NCI-H2171 treated with DMSO at 0.1 percent for 48 hours (cell line): ENCODE results near the gene YY1AP1.
A peak's percentile ranks its signal among the peaks of the same experiment; 100 is the strongest.
"Not testable (repeated sequence)": the region's sequence is repeated elsewhere in the genome, so short reads cannot be mapped to it uniquely, and the experiment has no call there.

Experiments
- DNase-seq: peaks from one replicate; lab custom pipeline; 2025; lab: John Stamatoyannopoulos, UW

YY1AP1 gene, protein sequence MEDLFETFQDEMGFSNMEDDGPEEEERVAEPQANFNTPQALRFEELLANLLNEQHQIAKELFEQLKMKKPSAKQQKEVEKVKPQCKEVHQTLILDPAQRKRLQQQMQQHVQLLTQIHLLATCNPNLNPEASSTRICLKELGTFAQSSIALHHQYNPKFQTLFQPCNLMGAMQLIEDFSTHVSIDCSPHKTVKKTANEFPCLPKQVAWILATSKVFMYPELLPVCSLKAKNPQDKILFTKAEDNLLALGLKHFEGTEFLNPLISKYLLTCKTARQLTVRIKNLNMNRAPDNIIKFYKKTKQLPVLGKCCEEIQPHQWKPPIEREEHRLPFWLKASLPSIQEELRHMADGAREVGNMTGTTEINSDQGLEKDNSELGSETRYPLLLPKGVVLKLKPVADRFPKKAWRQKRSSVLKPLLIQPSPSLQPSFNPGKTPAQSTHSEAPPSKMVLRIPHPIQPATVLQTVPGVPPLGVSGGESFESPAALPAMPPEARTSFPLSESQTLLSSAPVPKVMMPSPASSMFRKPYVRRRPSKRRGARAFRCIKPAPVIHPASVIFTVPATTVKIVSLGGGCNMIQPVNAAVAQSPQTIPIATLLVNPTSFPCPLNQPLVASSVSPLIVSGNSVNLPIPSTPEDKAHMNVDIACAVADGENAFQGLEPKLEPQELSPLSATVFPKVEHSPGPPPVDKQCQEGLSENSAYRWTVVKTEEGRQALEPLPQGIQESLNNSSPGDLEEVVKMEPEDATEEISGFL

GRCh38 chr1:155688324-155689080, at the start of gene YY1AP1:
TSS of gene YY1AP1 (minus strand) at chr1:155688774. CDS start at chr1:155680436, 8,338 bp downstream.
- DNase-seq = peak; percentile 85

GRCh38 chr1:155729031-155729898, 40.7 kb upstream of the YY1AP1 start:
- DNase-seq = peak; percentile 7

DNA sequence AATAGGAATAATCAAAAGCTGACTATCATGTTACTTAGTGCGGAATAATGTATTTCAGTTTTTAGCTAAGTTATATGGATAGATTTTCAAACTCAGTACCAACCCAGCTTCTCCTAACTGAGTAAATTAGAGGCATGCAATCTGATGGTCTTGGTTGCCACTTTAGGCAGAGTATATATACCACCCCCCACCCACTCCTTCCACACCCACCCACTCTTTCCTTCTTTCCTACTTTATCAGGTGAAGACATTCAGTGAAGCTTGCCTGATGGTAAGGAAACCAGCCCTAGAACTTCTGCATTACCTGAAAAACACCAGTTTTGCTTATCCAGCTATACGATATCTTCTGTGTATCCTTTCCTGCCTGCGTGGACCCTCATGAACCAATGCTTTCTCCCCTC, 36.6 kb upstream of the YY1AP1 start:
- DNase-seq = no peak

GRCh38 chr1:155719703-155720102, 31.1 kb upstream of the YY1AP1 start:
- no peak for DNase-seq

GRCh38 chr1:155718524-155719115, 30.0 kb upstream of the YY1AP1 start:
- not testable (repeated sequence) for DNase-seq

DNA sequence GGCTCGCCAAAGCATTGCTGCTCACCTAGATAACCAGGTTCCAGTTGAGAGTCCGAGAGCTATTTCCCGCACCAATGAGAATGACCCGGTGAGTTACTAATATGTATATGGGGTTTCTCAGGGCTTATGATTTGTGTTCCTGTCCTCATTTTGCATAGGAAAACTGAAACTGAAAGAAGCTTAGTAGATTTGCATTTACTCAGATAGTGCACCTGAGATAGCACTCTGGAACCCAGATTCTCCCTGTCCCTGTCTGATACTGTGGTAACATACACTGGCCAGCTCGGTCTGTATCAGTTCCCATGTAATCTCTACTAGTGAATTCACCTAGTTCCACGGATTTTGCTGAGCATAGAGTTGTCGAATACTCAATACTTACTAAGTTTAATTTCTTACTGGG, 28.5 kb upstream of the YY1AP1 start:
- no peak for DNase-seq

DNA sequence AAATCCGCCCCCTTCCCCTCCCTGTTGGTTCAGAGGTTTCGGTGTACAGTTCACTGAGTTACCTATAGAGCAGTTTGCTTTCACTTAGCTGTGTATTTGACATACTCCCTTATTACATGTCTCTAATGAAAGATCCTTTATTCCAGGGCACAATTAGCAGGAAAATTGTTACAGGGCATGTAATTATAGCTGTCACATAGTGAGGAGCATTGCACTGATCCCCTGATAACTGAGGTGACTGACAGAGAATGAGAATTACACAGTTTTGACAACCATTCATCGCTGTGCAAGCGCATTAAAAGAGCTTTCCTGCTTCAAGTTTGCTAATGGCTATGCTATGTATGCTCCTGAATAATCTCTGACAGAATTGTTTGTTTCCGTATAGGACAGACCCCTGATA, 27.2 kb upstream of the YY1AP1 start:
- no peak for DNase-seq

DNA sequence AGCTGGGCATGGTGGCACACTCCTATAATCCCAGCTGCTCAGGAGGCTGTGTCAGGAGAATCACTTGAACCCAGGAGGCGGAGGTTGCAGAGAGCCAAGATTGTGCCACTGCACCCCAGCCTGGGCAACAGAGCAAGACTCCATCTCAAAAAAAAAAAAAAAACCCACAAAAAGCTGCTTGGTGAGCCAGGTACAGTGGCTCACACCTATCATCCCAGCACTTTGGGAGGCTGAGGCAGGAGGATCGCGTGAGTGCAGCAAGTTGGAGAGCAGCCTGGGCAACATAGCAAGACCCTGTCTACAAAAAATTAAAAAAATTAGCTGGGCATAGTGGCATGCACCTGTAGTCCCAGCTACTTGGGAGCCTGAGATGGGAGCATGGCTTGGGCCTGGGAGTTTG, 26.5 kb upstream of the YY1AP1 start:
- DNase-seq = not testable (repeated sequence)

- DNase-seq = no peak
Observed at GRCh38 chr1:155713075-155713474, 24.5 kb upstream of the YY1AP1 start.

GRCh38 chr1:155712636-155713035, 24.1 kb upstream of the YY1AP1 start:
- DNase-seq = not testable (repeated sequence)

- DNase-seq = not testable (repeated sequence)
Observed at GRCh38 chr1:155711457-155711856, 22.9 kb upstream of the YY1AP1 start.

- no peak for DNase-seq
Observed at GRCh38 chr1:155709391-155709790, 20.8 kb upstream of the YY1AP1 start.

DNA sequence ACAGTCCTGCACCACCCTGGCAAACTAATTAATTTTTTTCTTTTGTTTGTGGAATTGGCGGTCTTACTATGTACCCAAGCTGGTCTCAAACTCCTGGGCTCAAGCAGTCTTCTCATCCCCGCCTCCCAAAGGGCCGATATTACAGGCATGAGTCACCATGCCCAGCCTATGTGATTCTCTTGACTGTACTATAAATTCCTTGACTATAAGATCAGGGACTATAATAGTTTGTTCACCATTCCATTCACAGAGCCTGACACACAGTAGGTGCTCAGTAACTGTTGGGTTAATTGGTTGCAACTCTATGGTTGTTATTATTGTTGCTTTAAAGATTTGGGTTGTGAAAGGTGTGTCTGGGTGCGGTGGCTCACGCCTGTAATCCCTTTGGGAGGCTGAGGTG, 17.6 kb upstream of the YY1AP1 start:
- DNase-seq = no peak

DNA sequence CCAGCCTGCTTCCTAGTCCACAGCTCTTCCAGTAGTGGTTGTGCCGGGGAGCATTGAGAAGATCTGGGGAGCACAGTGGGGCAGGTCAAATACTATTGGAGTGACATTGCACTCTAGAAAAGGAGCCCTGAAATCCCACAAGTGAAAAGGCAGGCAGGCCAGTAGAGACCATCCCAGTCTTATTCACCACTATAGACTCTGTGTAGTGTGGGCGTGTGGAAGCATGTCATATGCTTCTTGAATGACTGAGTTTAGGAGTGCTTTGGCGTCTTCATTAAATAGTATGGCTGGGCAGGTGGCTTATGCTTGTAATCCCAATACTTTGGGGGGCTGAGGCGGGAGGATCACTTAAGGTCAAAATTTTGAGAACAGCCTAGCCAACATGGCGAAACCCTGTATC, 15.8 kb upstream of the YY1AP1 start:
- peak; percentile 5 for DNase-seq

GRCh38 chr1:155703216-155703615, 14.6 kb upstream of the YY1AP1 start:
- no peak for DNase-seq

- DNase-seq = not testable (repeated sequence)
Observed at GRCh38 chr1:155701675-155702074, 13.1 kb upstream of the YY1AP1 start.

DNA sequence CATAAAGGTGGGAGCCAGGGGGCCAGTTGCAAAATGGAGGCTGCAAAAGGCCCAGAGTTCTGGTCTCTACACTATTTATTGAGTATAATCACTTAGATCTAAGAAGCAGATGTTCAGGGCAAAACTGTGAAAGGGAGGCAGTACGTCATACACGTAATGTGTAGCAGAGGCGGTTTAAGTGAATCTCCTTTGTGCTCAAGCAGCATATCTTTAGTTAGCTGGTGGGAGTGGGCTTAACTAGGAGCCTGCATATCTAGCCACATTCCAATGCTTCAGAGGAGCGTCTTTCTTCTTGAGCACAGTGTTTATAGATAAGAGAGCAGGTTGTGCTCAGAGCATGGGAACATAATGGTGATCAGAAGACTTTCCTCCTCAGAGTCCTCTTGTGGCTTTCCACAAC, 10.5 kb upstream of the YY1AP1 start:
- not testable (repeated sequence) for DNase-seq

DNA sequence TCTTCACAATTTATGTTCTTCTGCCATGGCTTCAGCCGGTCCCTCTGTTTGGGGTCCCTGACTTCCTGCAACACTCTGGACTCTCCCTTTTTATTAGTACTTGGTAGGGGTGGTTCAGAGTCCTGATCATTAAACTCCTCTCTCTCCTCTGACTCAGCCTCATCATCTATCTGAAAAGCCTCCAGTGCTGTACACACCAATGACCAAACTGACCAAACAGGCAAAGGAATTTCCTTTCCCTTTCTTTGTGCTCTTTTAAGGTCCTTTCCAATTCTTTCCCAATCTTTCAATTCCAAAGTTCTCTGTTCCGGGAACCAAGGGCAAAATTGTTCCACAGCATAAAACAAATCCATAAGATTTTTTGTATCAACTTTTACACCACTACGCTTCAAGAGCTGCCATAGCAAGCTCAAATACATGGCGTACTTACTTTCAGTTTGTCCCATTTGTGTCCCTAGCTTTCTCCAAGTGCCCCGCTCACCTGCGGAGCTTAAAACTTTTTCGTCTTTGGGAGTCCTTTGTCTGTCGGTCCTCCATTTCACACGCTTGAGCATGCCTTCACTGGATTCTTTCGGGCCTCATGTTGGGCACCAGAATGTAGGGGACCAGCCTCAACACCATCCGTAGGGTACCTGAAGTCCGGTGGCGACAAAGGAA, 9.9 kb upstream of the YY1AP1 start:
- no peak for DNase-seq

- DNase-seq = not testable (repeated sequence)
Observed at GRCh38 chr1:155697616-155698015, 9.0 kb upstream of the YY1AP1 start.

- no peak for DNase-seq
Observed at GRCh38 chr1:155697046-155697445, 8.5 kb upstream of the YY1AP1 start.

- DNase-seq = no peak
Observed at GRCh38 chr1:155696524-155696923, 8.0 kb upstream of the YY1AP1 start.
